Measurements from ENCODE around the gene TWNK. TPM values are rescaled to one million over a fixed set of nuclear protein-coding genes. Genes with fewer than 3 reads are reported as not detected.
"Not testable (repeated sequence)": the region's sequence is repeated elsewhere in the genome, so short reads cannot be mapped to it uniquely, and the experiment has no call there.

TWNK gene
- total RNA-seq, 2 donors from 2014 or later, result 13.6 to 34.2 TPM

- DNase-seq (ENCODE audit: low spot score) (no peak), ATAC-seq (no peak)
- Mint-ChIP-seq H3K9me3 (no peaks in the 10 kb centered on the region), H3K36me3 (no peaks in the 10 kb centered on the region), H3K4me3 (peak overlapping the region; percentile 49), H3K4me1 (ENCODE audit: low read depth in 2 of 2) (peaks cover 7 to 13% of the 10 kb centered on the region in 2 donors), H3K27ac (peak overlapping the region in 1 of 2 donors; percentile 9), H3K27me3 (no peaks in the 10 kb centered on the region)
Measured at GRCh38 chr10:100968863-100969186, 18.5 kb upstream of the TWNK start.

DNA sequence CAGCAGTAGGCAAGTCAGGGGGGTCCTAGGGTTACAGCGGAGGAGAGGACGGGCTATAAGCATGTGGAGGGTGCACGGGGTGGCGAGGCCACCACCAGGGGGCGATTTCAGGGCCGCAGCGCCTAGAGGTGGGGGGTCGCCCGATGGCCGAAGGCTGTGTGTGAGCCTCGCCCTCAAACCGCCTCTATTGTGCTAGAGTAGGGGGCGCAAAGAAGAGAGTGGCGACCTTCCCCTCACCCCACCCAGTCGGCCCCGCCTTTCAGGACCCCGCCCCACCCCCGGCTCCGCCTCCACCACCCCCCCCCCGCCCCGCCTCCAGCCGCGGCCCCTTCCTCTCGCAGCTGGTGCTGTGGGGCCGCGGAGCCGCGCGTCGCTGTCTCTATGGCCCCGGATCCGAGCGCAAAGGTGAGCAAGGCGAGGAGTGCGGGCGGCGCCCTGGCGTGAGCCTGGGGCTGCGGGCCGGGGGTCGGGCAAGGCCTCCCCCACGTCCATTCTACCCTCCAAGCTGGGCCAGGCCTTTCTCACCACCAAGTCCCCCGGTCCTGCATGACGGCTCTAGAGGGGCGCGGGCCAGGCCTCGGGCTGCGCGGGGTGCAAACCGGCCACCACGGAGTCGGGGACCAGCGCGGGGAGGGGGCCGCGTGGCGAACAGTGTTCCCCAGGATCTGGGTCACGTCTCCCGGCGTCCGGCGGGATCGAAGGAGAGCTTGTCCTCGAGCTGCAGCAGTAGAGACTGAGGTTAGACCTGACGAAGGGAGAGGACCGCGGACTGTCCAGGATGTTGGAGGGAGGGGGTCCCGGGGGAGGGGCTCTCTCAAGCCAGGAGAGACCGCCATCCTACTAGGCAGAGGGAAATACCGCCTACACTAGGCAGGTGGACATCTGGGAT is 17.9 kb upstream of the TWNK start, which contains the start of gene SEMA4G:
Gene SEMA4G, plus strand, starts transcription at position 318 of the 889 bp plus-strand sequence. CDS start 3,409 bp downstream, outside the sequence.
- peak within 1 kb of the TSS; percentile 49 for H3K4me3 Mint-ChIP-seq
- H3K36me3 Mint-ChIP-seq, result no peaks in the 10 kb centered on the region
- H3K27ac Mint-ChIP-seq, result peak within 1 kb of the TSS in 1 of 2 donors; percentile 9
- ATAC-seq (peak; percentile 79 to 80), DNase-seq (ENCODE audit: low spot score) (no peak)
- H3K4me1 Mint-ChIP-seq (ENCODE audit: low read depth in 2 of 2), result peaks cover 7 to 13% of the 10 kb centered on the region in 2 donors
- H3K9me3 Mint-ChIP-seq, result no peaks in the 10 kb centered on the region
- H3K27me3 Mint-ChIP-seq, result no peaks in the 10 kb centered on the region

GRCh38 chr10:100970076-100970913 is 17.0 kb upstream of the TWNK start:
- Mint-ChIP-seq H3K27ac (no peak overlapping the region), H3K9me3 (no peaks in the 10 kb centered on the region), H3K4me1 (ENCODE audit: low read depth in 2 of 2) (peaks cover 7 to 13% of the 10 kb centered on the region in 2 donors), H3K36me3 (no peaks in the 10 kb centered on the region), H3K4me3 (peak overlapping the region; percentile 39), H3K27me3 (no peaks in the 10 kb centered on the region)
- no peak for DNase-seq (ENCODE audit: low spot score)
- ATAC-seq, result peak in 1 of 2 donors; percentile 33

GRCh38 chr10:100970914-100971811 is 16.2 kb upstream of the TWNK start:
- DNase-seq (ENCODE audit: low spot score) (no peak), ATAC-seq (no peak)
- Mint-ChIP-seq H3K27me3 (no peaks in the 10 kb centered on the region), H3K36me3 (no peaks in the 10 kb centered on the region), H3K4me1 (ENCODE audit: low read depth in 2 of 2) (peaks cover 7 to 13% of the 10 kb centered on the region in 2 donors), H3K9me3 (no peaks in the 10 kb centered on the region), H3K4me3 (peak overlapping the region; percentile 39), H3K27ac (no peak overlapping the region)

GRCh38 chr10:100972115-100972903 is 15.0 kb upstream of the TWNK start:
- Mint-ChIP-seq H3K27me3 (no peaks in the 10 kb centered on the region), H3K4me1 (ENCODE audit: low read depth in 2 of 2) (peaks cover 7 to 13% of the 10 kb centered on the region in 2 donors), H3K4me3 (no peak overlapping the region), H3K27ac (no peak overlapping the region), H3K36me3 (no peaks in the 10 kb centered on the region), H3K9me3 (no peaks in the 10 kb centered on the region)
- no peak for DNase-seq (ENCODE audit: low spot score)
- ATAC-seq, result no peak

DNA sequence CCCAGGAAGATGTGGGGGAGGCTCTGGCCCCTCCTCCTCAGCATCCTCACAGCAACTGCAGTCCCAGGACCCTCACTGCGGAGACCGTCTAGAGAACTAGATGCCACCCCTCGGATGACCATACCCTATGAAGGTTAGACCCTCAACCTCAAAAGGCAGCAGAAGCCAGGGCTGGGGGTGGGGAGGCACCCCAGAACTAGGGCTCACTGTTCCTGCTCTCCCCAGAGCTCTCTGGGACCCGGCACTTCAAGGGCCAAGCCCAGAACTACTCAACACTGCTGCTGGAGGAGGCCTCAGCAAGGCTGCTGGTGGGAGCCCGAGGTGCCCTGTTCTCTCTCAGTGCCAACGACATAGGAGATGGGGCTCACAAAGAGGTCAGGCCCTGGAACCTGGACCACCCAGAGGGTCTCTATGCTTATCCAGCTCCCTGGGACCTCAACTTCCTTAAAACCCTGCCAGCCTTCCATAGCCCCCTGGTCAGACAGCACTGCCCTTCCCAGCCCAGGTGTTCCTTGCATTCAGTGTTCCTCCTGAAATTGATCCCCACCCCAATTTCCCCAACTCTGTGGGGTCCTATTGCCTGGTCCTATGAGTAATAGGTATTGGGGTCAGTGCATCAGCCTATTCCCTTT is 14.3 kb upstream of the TWNK start:
- no peaks in the 10 kb centered on the region for H3K36me3 Mint-ChIP-seq
- no peak for ATAC-seq
- no peak overlapping the region for H3K4me3 Mint-ChIP-seq
- no peak overlapping the region for H3K27ac Mint-ChIP-seq
- no peaks in the 10 kb centered on the region for H3K9me3 Mint-ChIP-seq
- H3K27me3 Mint-ChIP-seq, result no peaks in the 10 kb centered on the region
- peaks cover 7 to 13% of the 10 kb centered on the region in 2 donors for H3K4me1 Mint-ChIP-seq (ENCODE audit: low read depth in 2 of 2)
- DNase-seq (ENCODE audit: low spot score), result no peak

DNA sequence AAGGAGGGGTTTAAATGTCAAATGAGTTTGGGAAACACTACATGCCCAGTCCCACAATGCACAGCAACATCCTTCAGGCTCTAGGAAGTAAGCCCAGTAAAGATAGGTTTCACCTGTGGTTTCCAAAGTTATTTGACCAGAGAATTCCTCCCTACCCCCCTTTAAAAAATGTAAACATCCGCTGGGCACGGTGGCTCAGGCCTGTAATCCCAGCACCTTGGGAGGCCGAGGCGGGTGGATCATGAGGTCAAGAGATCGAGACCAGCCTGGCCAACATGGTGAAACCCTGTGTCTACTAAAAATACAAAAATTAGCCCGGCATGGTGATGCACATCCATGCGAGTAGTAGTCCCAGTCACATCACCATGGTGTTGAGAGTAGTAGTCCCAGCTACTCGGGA is 11.9 kb upstream of the TWNK start:
- not testable (repeated sequence) for H3K4me3 Mint-ChIP-seq; ATAC-seq; H3K27me3 Mint-ChIP-seq; H3K36me3 Mint-ChIP-seq; H3K4me1 Mint-ChIP-seq (ENCODE audit: low read depth in 2 of 2); H3K9me3 Mint-ChIP-seq; H3K27ac Mint-ChIP-seq; DNase-seq (ENCODE audit: low spot score)

DNA sequence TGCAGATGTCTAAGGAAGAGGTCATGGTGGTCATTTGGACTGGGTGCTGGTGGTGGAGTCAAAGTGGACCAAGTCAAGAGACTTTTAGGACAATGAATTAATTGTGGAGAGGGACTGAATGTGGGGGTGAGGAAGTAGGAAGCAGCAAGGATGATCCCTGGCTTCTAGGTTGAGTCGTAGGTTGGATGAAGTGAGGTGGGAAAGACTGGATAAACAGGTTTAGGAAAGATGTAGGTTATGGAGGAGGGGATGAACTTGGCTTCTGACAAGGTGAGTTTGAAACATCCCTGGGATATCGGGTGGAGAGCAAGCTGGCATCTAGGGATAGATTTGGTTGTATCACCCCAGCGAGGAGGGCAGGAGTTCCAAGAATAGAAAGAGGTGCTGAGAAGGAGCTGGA is 10.4 kb upstream of the TWNK start:
- no peaks in the 10 kb centered on the region for H3K36me3 Mint-ChIP-seq
- no peaks in the 10 kb centered on the region for H3K27me3 Mint-ChIP-seq
- H3K9me3 Mint-ChIP-seq, result no peaks in the 10 kb centered on the region
- H3K4me3 Mint-ChIP-seq, result no peak overlapping the region
- no peaks in the 10 kb centered on the region for H3K4me1 Mint-ChIP-seq (ENCODE audit: low read depth in 2 of 2)
- no peak for DNase-seq (ENCODE audit: low spot score)
- no peak overlapping the region for H3K27ac Mint-ChIP-seq
- ATAC-seq, result no peak

- ATAC-seq, result no peak
- H3K27me3 Mint-ChIP-seq, result no peaks in the 10 kb centered on the region
- no peak for DNase-seq (ENCODE audit: low spot score)
- H3K9me3 Mint-ChIP-seq, result no peaks in the 10 kb centered on the region
- H3K27ac Mint-ChIP-seq, result no peak overlapping the region
- H3K4me1 Mint-ChIP-seq (ENCODE audit: low read depth in 2 of 2), result no peaks in the 10 kb centered on the region
- H3K36me3 Mint-ChIP-seq, result no peaks in the 10 kb centered on the region
- H3K4me3 Mint-ChIP-seq, result no peak overlapping the region
Measured at GRCh38 chr10:100977436-100977835, 9.9 kb upstream of the TWNK start.

DNA sequence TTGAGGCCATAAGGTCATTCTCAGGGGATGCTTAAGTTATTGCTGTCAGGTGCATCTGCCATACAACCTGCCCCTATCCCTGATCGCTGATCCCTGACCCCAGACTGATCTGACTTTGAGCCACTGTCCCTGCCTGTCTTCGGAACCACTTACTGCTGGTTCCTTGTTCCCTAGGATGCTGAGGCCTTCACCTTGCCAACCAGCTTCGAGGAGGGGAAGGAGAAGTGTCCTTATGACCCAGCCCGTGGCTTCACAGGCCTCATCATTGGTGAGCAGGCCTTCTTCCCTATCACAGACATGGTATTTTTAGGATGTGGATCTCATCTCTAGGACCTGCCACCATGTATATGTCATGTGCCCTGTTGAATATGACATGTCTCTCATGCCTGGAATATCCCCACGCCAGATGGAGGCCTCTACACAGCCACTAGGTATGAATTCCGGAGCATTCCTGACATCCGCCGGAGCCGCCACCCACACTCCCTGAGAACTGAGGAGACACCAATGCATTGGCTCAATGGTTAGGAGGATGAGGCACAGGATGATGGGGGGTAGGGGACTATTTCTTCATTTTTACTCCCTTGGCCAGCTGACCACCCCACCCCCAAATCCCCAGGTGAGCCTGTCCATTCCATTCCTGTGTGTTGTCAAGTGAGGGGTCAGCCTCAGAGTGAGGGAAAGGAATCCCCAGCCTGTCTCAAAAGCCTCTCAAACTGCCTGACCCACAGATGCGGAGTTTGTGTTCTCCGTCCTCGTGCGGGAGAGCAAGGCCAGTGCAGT is 9.0 kb upstream of the TWNK start:
- Mint-ChIP-seq H3K9me3 (no peaks in the 10 kb centered on the region), H3K4me3 (no peak overlapping the region), H3K36me3 (no peaks in the 10 kb centered on the region), H3K27me3 (no peaks in the 10 kb centered on the region), H3K27ac (no peak overlapping the region), H3K4me1 (ENCODE audit: low read depth in 2 of 2) (no peaks in the 10 kb centered on the region)
- no peak for DNase-seq (ENCODE audit: low spot score)
- ATAC-seq, result no peak

DNA sequence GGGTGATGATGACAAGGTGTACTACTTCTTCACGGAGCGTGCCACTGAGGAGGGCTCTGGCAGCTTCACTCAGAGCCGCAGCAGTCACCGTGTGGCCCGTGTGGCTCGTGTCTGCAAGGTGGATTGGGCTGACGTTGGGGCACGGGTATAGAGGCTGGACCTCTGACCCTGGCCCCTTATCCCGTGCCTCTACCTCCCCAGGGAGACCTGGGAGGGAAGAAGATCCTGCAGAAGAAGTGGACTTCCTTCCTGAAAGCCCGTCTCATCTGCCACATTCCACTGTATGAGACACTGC is 8.5 kb upstream of the TWNK start:
- ATAC-seq (no peak), DNase-seq (ENCODE audit: low spot score) (no peak)
- Mint-ChIP-seq H3K4me1 (ENCODE audit: low read depth in 2 of 2) (no peaks in the 10 kb centered on the region), H3K27ac (no peak overlapping the region), H3K27me3 (no peaks in the 10 kb centered on the region), H3K9me3 (no peaks in the 10 kb centered on the region), H3K36me3 (no peaks in the 10 kb centered on the region), H3K4me3 (no peak overlapping the region)

DNA sequence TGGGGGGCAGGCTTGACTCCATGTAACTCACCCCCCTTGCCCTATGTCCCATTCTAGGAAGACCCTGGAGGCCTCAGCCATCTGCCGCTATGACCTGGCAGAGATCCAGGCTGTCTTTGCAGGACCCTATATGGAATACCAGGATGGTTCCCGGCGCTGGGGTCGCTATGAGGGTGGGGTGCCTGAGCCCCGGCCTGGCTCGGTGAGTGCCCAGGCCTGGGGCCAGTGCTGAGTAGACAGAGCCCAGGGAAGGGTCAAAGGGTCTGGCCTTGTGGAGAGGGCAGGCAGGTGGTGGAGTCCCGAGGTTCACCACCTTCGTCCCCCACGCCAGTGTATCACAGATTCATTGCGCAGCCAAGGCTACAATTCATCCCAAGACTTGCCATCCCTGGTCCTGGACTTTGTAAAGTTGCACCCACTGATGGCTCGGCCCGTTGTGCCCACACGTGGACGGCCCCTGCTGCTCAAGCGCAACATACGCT is 7.5 kb upstream of the TWNK start:
- Mint-ChIP-seq H3K4me3 (no peak overlapping the region), H3K4me1 (ENCODE audit: low read depth in 2 of 2) (no peaks in the 10 kb centered on the region), H3K36me3 (no peaks in the 10 kb centered on the region), H3K27ac (no peak overlapping the region), H3K27me3 (no peaks in the 10 kb centered on the region), H3K9me3 (no peaks in the 10 kb centered on the region)
- ATAC-seq, result no peak
- DNase-seq (ENCODE audit: low spot score), result no peak

Data from natural killer cell treated with Interleukin-12 subunit alpha and Interleukin-12 subunit beta and Interleukin-15 and Interleukin-18, amount 100 ng/mL, for 72 hours (primary cell).